Stomach (tissue), 9 donors: ENCODE measurements around the gene ZNF385C. TPM values are rescaled to one million over a fixed set of nuclear protein-coding genes. Genes with fewer than 3 reads are reported as not detected.

Experiments used
- DNase-seq, 2 donors: peaks; one replicate each; pipeline versions ENCODE4 v3.0.0 to v3.0.0-alpha.2; 2013 to 2019
- H3K27ac ChIP-seq, 5 donors: fragments of 200-600 bp in 4 of 5; sonication (generic) in 4 of 5; one replicate each; pipeline ENCODE4 v1.5.1; 2013 to 2019; ENCODE audit warnings: mild to moderate bottlenecking in 1 of 5, moderate library complexity in 1 of 5
- H3K27me3 ChIP-seq, 3 donors: fragments of 200-600 bp; sonication (generic); one replicate each; pipeline ENCODE4 v1.5.1; 2017 to 2019; ENCODE audit warnings: mixed run types in 1 of 3
- H3K36me3 ChIP-seq, 4 donors: fragments of 200-600 bp; sonication (generic); 1 replicate in 3 of 4; 2 replicates in 1 of 4; pipeline ENCODE4 v1.5.1; 2016 to 2019
- H3K4me1 ChIP-seq, 4 donors: fragments of 200-600 bp; sonication (generic); one replicate each; pipeline ENCODE4 v1.5.1; 2016 to 2019
- H3K4me3 ChIP-seq, 4 donors: fragments of 200-600 bp; sonication (generic) in 3 of 4; one replicate each; pipeline ENCODE4 v1.5.1; 2016 to 2019; ENCODE audit warnings: mild to moderate bottlenecking in 1 of 4
- H3K9me3 ChIP-seq, 4 donors: fragments of 200-600 bp; sonication (generic); one replicate each; pipeline ENCODE4 v1.5.1; 2016 to 2019
- CTCF ChIP-seq, 7 experiments: fragments of 450-650 bp in 4 of 7; fragments of 200-600 bp in 3 of 7; sonication (generic) in 3 of 7; IDR thresholded peaks; one replicate each; pipeline ENCODE4 v1.5.1; 2016 to 2019; ENCODE audit warnings: antibody characterized with exemption in 7 of 7, control low read depth in 2 of 7, mild to moderate bottlenecking in 1 of 7
- EP300 ChIP-seq: sonication (generic); formaldehyde crosslinking; IDR thresholded peaks from one replicate; pipeline ENCODE4 v1.6.1; 2017; ENCODE audit warnings: antibody characterized with exemption
- POLR2A ChIP-seq, 4 donors: fragments of 450-650 bp; IDR thresholded peaks; one replicate each; pipeline ENCODE4 v1.6.1; 2016; ENCODE audit warnings: antibody characterized with exemption in 4 of 4, control low read depth in 2 of 4, mild to moderate bottlenecking in 1 of 4, moderate library complexity in 1 of 4
- POLR2AphosphoS5 ChIP-seq, 3 donors: sonication (generic); formaldehyde crosslinking; IDR thresholded peaks; one replicate each; pipeline ENCODE4 v1.6.1; 2016; ENCODE audit warnings: antibody characterized with exemption in 3 of 3
- WGBS, 5 donors: extraction: QIAGEN DNeasy Blood & Tissue Kit in 3 of 5; methylation state at CpG; one replicate each; pipeline versions ENCODE4 v1.1.5 to v1.1.7; 2013 to 2018; 5-methylcytosine and 5-hydroxymethylcytosine counted together
- intact Hi-C: fragments of 100-400 bp; cut with DNase I; formaldehyde crosslinking; loops from one replicate; pipeline ENCODE4 v1.15.1; 2023; ENCODE audit warnings: low total_unique reads
- polyA plus RNA-seq, 3 donors: library from polyadenylated mRNA; stranded (reverse); fragments of 200-250 nt; gene quantifications; one replicate each; pipeline ENCODE4 v1.2.3, GENCODE V29; 2013
- total RNA-seq, 5 donors: library from RNA; depleted of rRNA; stranded (reverse); fragments of >200 nt; gene quantifications; one replicate each; pipeline versions ENCODE4 v1.1.0 to v1.2.3, GENCODE V29; 2014 to 2016
- donor health status: healthy with polysubstance abuse.
- donor health status: Bipolar disorder and iron deficiency.
- donor health status: healthy.

Gene ZNF385C
- total and polyA plus RNA-seq, 8 donors: 0.31 to 1.4 (median 0.70) TPM; not detected in 4

DNA sequence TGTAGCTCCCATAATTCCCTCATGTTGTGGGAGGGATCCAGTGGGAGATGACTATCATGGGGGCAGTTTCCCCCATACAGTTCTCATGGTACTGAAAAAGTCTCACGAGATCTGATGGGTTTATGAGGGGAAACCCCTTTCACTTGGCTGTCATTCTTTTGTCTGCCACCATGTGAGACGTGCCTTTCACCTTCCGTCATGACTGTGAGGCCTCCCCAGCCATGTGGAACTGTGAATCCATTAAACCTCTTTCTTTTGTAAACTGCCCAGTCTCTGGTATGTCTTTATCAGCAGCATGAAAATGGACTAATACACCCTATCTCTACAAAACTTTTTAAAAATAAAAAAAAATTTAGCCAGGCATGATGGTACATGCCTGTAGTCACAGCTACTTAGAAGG is 41.6 kb downstream of the ZNF385C start:
- Histone ChIP-seq H3K9me3 (no peaks in the 10 kb centered on the region), H3K27me3 (peaks cover 0 to 53% (median 17%) of the 10 kb centered on the region in 3 donors), H3K4me1 (no peaks in the 10 kb centered on the region), H3K4me3 (no peak overlapping the region), H3K36me3 (no peaks in the 10 kb centered on the region), H3K27ac (no peak overlapping the region)
- TF ChIP-seq CTCF (IDR thresholded peaks at IDR 0.05) (no peak), POLR2A (IDR thresholded peaks at IDR 0.05) (no peak), POLR2AphosphoS5 (IDR thresholded peaks at IDR 0.05) (no peak), EP300 (no peak)
- DNase-seq: no peak
- intact Hi-C loops: no loop called here
- 64 to 76% (median 72%) methylated on average over 3 of the region's 3 CpGs for WGBS, 5 donors

GRCh38 chr17:42055496-42055895 is 42.8 kb downstream of the ZNF385C start:
- H3K36me3 ChIP-seq: no peaks in the 10 kb centered on the region
- TF ChIP-seq POLR2A (IDR thresholded peaks at IDR 0.05) (no peak), EP300 (no peak), CTCF (IDR thresholded peaks at IDR 0.05) (no peak), POLR2AphosphoS5 (IDR thresholded peaks at IDR 0.05) (no peak)
- no peak overlapping the region for H3K27ac ChIP-seq
- WGBS, 5 donors: 43 to 50% (median 45%) methylated on average over 6 of the region's 6 CpGs
- H3K27me3 ChIP-seq: peaks cover 0 to 53% (median 17%) of the 10 kb centered on the region in 3 donors
- no peak overlapping the region for H3K4me3 ChIP-seq
- peaks cover 6 to 10% (median 6%) of the 10 kb centered on the region in 4 donors for H3K4me1 ChIP-seq
- DNase-seq: no peak
- H3K9me3 ChIP-seq: no peaks in the 10 kb centered on the region
- intact Hi-C loops: no loop called here

DNA sequence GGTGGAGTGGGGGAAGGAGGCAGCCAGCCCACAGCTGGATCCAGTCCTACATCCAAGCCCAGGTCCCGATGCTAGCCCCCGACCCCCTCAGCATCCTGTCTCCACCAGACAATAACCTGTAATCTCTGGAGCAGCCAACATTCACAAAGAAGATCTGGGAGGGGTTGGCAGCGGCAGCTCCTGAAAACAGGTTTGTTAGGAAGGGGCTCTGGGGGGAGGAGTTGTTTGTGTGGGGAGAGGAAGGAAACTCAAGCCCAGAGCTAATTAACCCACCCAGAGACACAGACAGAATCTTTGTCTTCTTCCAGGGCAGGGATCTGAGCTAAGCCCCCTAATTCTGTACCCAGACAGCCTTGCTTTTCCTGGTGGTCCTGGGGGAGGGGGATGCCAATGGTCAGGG is 43.2 kb downstream of the ZNF385C start:
- no peaks in the 10 kb centered on the region for H3K36me3 ChIP-seq
- TF ChIP-seq CTCF (IDR thresholded peaks at IDR 0.05): no peak
- no peak for TF ChIP-seq POLR2A (IDR thresholded peaks at IDR 0.05)
- TF ChIP-seq EP300: no peak
- TF ChIP-seq POLR2AphosphoS5 (IDR thresholded peaks at IDR 0.05): no peak
- no peak for DNase-seq
- 25 to 37% (median 30%) methylated on average over 3 of the region's 3 CpGs for WGBS, 5 donors
- H3K27ac ChIP-seq: no peak overlapping the region
- H3K9me3 ChIP-seq: no peaks in the 10 kb centered on the region
- peaks cover 8 to 10% (median 9%) of the 10 kb centered on the region in 4 donors for H3K4me1 ChIP-seq
- H3K4me3 ChIP-seq: no peak overlapping the region
- intact Hi-C loops: no loop called here
- H3K27me3 ChIP-seq: peaks cover 0 to 53% (median 17%) of the 10 kb centered on the region in 3 donors

DNA sequence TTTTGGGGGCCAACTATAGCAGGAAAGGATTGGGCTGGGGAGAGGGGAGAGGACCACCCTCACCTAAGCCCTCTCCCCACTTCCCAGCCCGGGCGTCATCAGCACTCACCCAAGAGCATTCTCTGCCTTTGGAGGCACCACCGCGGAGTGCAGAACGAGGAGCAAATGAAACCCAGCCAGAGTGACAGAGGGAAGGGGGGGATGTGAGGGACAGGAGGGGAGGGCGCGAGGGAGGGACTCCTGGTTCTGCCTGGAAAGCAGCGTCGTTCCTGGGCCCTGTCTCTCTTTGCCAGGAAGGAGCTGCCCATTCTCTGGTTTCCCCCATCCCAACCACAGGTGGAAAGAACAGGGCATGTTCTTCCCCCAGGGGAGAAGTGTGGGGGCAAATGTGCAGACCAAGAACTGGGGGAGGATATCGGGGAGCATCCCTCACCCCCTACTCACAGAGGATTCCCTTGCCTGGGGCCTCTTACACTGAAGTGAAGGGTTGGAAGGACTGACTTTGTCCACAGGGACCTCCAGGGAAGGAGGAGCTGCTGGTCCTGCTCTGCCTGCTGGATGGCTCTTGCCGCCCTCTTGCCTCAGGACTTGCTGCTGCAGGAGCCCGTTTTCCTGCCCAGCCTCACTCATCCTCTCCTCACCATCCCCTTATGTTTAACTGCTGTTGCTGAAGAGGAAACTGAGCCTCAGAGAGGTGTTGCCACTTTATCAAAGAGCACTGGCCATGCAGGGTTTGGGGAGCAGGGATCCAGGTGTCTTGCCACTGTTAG is 44.4 kb downstream of the ZNF385C start:
- Histone ChIP-seq H3K4me1 (peaks cover 10 to 13% (median 12%) of the 10 kb centered on the region in 4 donors), H3K27ac (no peak overlapping the region), H3K36me3 (no peaks in the 10 kb centered on the region), H3K27me3 (peaks cover 0 to 50% (median 17%) of the 10 kb centered on the region in 3 donors), H3K9me3 (no peaks in the 10 kb centered on the region), H3K4me3 (no peak overlapping the region)
- no peak for DNase-seq
- WGBS, 5 donors: 21 to 35% (median 22%) methylated on average over 9 to 12 of the region's 12 CpGs
- TF ChIP-seq CTCF (IDR thresholded peaks at IDR 0.05): no peak
- no peak for TF ChIP-seq POLR2AphosphoS5 (IDR thresholded peaks at IDR 0.05)
- no peak for TF ChIP-seq EP300
- no peak for TF ChIP-seq POLR2A (IDR thresholded peaks at IDR 0.05)
- intact Hi-C loops: no loop called here
